MM.1S (cell line): ENCODE data around the gene TSPAN15.

Experiments used
- DNase-seq: peaks from one replicate; pipeline ENCODE4 v3.0.0-alpha.2; 2015
- H2AFZ ChIP-seq: fragments of 300-600 bp; sonication (generic); 2 replicates; pipeline ENCODE4 v1.6.0; 2016; ENCODE audit warnings: antibody characterized with exemption, low read length
- H3F3A ChIP-seq: fragments of 300-600 bp; sonication (generic); 2 replicates; pipeline ENCODE4 v1.6.1; 2016; ENCODE audit warnings: mild to moderate bottlenecking, antibody characterized with exemption, low read length, moderate library complexity, mixed read lengths; ENCODE audit not compliant: insufficient read depth
- H3K27ac ChIP-seq: fragments of 300-600 bp; sonication (generic); 2 replicates; pipeline ENCODE4 v1.5.1; 2016; ENCODE audit warnings: mild to moderate bottlenecking, low read length
- H3K27me3 ChIP-seq: fragments of 300-600 bp; sonication (generic); replicated peaks from 2 replicates; pipeline ENCODE4 v1.6.0; 2016; ENCODE audit warnings: low read length; ENCODE audit not compliant: insufficient read depth
- H3K36me3 ChIP-seq: fragments of 300-600 bp; sonication (generic); replicated peaks from 2 replicates; pipeline ENCODE4 v1.6.1; 2016; ENCODE audit warnings: mild to moderate bottlenecking, low read length, mixed read lengths; ENCODE audit not compliant: insufficient read depth
- H3K4me1 ChIP-seq: fragments of 300-600 bp; sonication (generic); 2 replicates; pipeline ENCODE4 v1.6.1; 2016; ENCODE audit warnings: low read length, mixed read lengths
- H3K4me2 ChIP-seq: fragments of 300-600 bp; sonication (generic); 2 replicates; pipeline ENCODE4 v1.6.0; 2016; ENCODE audit warnings: low read depth, low read length
- H3K4me3 ChIP-seq: fragments of 300-600 bp; sonication (generic); 2 replicates; pipeline ENCODE4 v1.5.1; 2016; ENCODE audit warnings: low read length, mixed read lengths
- H3K79me2 ChIP-seq: fragments of 300-600 bp; sonication (generic); 2 replicates; pipeline ENCODE4 v1.6.1; 2016; ENCODE audit warnings: mixed run types, low read length, mixed read lengths
- H3K9ac ChIP-seq: fragments of 300-600 bp; sonication (generic); 2 replicates; pipeline ENCODE4 v1.6.1; 2016; ENCODE audit warnings: low read length, mixed read lengths
- H3K9me2 ChIP-seq: fragments of 300-600 bp; sonication (generic); replicated peaks from 2 replicates; pipeline ENCODE4 v1.6.1; 2016; ENCODE audit warnings: mild to moderate bottlenecking, low read length, mixed read lengths; ENCODE audit not compliant: insufficient read depth
- H3K9me3 ChIP-seq: fragments of 300-600 bp; sonication (generic); replicated peaks from 2 replicates; pipeline ENCODE4 v1.6.1; 2016; ENCODE audit warnings: mild to moderate bottlenecking, low read length, mixed read lengths; ENCODE audit not compliant: insufficient read depth
- H4K20me1 ChIP-seq: fragments of 300-600 bp; sonication (generic); 2 replicates; pipeline ENCODE4 v1.6.1; 2016; ENCODE audit warnings: mild to moderate bottlenecking, low read length, moderate library complexity, mixed read lengths; ENCODE audit not compliant: insufficient read depth
- CTCF ChIP-seq: fragments of 300-600 bp; sonication (generic); IDR thresholded peaks from 2 replicates; pipeline ENCODE4 v1.5.1; 2016; ENCODE audit warnings: antibody characterized with exemption, low read length, mixed read lengths
- EZH2 ChIP-seq: fragments of 300-600 bp; sonication (generic); optimal IDR thresholded peaks from 2 replicates; pipeline ENCODE3; 2017; ENCODE audit warnings: low read depth, mild to moderate bottlenecking, antibody characterized with exemption, low read length, mixed read lengths
- EZH2phosphoT487 ChIP-seq: fragments of 300-600 bp; sonication (generic); IDR thresholded peaks from 2 replicates; pipeline ENCODE4 v1.6.1; 2018; ENCODE audit warnings: antibody characterized with exemption, low read length

The TSPAN15 gene

GRCh38 chr10:69459101-69459790, 8.0 kb downstream of the TSPAN15 start:
- Histone ChIP-seq H4K20me1 (no peaks in the 10 kb centered on the region), H2AFZ (no peak overlapping the region), H3K4me1 (no peaks in the 10 kb centered on the region), H3K36me3 (no peaks in the 10 kb centered on the region), H3F3A (no peaks in the 10 kb centered on the region), H3K79me2 (no peaks in the 10 kb centered on the region), H3K4me2 (no peak overlapping the region), H3K27me3 (no peaks in the 10 kb centered on the region), H3K9ac (no peak overlapping the region), H3K9me3 (no peaks in the 10 kb centered on the region), H3K4me3 (no peak overlapping the region), H3K27ac (no peak overlapping the region), H3K9me2 (no peaks in the 10 kb centered on the region)
- DNase-seq = no peak
- TF ChIP-seq CTCF = no peak
- no peak for TF ChIP-seq EZH2phosphoT487
- TF ChIP-seq EZH2 = no peak

- DNase-seq = no peak
- no peaks in the 10 kb centered on the region for H4K20me1 ChIP-seq
- no peak overlapping the region for H3K4me2 ChIP-seq
- H3F3A ChIP-seq = no peaks in the 10 kb centered on the region
- TF ChIP-seq CTCF (no peak), EZH2phosphoT487 (no peak), EZH2 (no peak)
- H3K4me3 ChIP-seq = no peak overlapping the region
- H3K27me3 ChIP-seq = no peaks in the 10 kb centered on the region
- H3K79me2 ChIP-seq = no peaks in the 10 kb centered on the region
- H3K9me3 ChIP-seq = no peaks in the 10 kb centered on the region
- H2AFZ ChIP-seq = no peak overlapping the region
- H3K36me3 ChIP-seq = no peaks in the 10 kb centered on the region
- no peak overlapping the region for H3K27ac ChIP-seq
- no peaks in the 10 kb centered on the region for H3K4me1 ChIP-seq
- no peak overlapping the region for H3K9ac ChIP-seq
- H3K9me2 ChIP-seq = no peaks in the 10 kb centered on the region
Observed at GRCh38 chr10:69459893-69460575, 8.8 kb downstream of the TSPAN15 start.

- no peaks in the 10 kb centered on the region for H4K20me1 ChIP-seq
- H3K9ac ChIP-seq = no peak overlapping the region
- no peak overlapping the region for H3K4me2 ChIP-seq
- H3K27me3 ChIP-seq = no peaks in the 10 kb centered on the region
- no peaks in the 10 kb centered on the region for H3K79me2 ChIP-seq
- H3K4me3 ChIP-seq = no peak overlapping the region
- H2AFZ ChIP-seq = no peak overlapping the region
- H3K27ac ChIP-seq = no peak overlapping the region
- no peaks in the 10 kb centered on the region for H3K9me2 ChIP-seq
- H3K9me3 ChIP-seq = no peaks in the 10 kb centered on the region
- no peaks in the 10 kb centered on the region for H3K36me3 ChIP-seq
- DNase-seq = no peak
- H3F3A ChIP-seq = no peaks in the 10 kb centered on the region
- no peaks in the 10 kb centered on the region for H3K4me1 ChIP-seq
- TF ChIP-seq EZH2 (no peak), EZH2phosphoT487 (no peak), CTCF (no peak)
Observed at GRCh38 chr10:69460576-69461242, 9.4 kb downstream of the TSPAN15 start.
